ENCODE results near the gene OTOG. TPM values are rescaled to one million over a fixed set of nuclear protein-coding genes. Genes with fewer than 3 reads are reported as not detected.

Gene OTOG
- total RNA-seq, 2 donors from 2014 or later: not detected

DNA sequence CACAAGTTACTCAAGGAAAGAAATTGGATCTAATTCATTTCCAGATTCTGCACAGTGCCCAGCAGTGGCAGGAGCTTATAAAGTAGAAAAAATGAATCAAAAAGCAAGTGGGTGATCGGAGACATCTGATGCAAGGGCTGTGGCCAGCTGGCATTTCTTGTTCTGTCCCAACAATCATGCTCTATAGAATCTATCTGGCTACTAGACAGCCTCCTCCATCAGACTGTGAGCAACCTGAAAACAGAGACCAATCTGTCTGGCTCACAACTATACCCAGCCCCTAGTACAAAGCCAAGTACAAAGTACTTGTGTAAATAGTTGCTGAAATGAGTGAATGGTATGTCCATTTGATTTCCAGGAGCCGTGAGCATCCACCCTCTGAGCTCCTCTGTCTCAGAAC lies 14.3 kb upstream of the OTOG start:
- intact Hi-C loops (cut with DNase I): no loop called here
- no peak for DNase-seq (ENCODE audit: low spot score)

DNA sequence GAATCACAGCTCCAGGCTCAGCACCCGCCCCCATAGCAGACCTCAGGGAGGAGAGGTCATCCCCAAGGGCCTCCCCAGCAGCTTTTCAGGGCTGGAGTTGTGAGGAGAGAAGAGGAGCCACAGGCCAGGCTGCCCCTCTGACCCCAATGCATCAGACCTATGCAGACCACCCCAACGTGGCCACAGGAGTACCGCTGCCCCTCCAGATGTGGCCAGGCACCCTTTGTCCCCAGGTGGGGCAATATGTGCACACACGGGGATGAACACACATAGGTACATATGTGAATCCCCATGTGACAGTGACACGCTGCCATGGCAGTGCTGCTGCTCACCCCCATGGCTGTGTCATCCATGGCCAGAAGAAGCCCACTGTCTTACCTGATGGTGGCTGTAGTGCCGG lies 13.7 kb upstream of the OTOG start:
- DNase-seq (ENCODE audit: low spot score): no peak
- intact Hi-C loops (cut with DNase I): no loop called here

DNA sequence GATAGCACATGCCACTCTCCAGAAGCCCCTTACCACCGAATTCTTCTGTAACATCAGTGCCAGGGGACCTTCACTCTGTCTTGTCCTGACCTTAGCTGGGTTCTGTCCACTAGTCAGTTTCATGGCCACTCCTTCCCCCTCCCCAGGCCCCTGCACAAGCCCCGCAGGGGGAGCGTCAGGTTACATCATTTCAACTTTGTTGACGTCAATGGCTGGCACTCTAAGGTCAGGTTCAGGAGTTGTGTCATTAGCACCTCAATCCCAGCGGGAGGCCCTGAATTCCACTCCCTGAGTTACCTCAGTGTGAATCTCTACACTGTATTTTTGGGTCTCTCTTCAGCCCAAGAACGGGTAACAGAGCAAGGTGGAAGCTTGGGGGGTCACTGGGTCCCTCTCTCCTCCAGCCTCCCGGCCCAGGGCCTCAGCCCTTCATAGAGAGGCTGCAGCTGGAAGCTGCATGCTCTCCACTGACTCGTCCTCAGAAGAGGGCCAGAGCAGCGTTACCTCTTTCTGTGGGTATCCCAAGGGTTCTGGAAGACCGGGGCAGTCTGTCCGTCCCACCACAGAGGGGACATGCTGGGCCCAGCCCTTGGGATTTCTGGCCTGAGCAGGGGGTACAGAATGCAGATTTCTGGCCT lies 13.2 kb upstream of the OTOG start:
- DNase-seq (ENCODE audit: low spot score): no peak
- intact Hi-C loops (cut with DNase I): no loop called here

DNA sequence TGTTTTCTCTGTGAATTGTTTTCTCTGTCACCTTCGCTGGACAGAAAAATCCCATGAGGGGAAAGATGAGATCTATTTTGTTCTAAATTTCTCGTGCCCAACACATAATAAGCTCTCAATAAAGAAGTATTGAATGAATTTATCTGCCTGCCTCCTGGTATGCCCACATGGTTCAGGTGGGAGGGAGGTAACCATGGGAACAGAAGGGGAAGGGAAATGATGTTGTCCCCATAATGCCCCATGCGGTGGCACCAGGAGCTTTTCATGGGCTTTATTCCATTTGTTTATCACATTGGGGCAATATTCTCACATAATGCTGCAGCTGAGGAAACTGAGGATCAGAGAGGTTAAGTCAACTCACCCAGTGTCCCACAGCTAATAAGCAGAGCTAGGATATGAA lies 11.6 kb upstream of the OTOG start:
- no peak for DNase-seq (ENCODE audit: low spot score)
- intact Hi-C loops (cut with DNase I): no loop called here

DNA sequence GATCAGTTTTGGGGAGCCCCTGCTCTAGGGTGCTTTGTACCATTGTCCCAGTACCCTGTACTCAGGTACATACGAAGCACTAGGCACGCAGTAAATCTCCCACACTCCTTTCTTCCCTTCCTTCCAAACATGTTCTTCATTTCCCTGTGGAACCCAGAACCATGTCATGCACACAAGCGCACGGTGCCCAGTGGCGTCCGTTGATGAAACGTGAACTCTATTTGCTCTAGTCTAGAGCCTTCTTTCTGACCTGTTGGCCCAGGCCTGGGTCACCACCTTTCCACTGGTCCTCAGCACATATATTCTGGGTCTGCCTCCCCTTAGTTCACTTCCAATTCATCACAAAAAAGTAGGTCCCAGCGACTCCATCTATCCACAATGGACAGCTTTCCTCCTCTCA lies 9.8 kb upstream of the OTOG start:
- intact Hi-C loops (cut with DNase I): no loop called here
- peak; percentile 76 for DNase-seq (ENCODE audit: low spot score)

DNA sequence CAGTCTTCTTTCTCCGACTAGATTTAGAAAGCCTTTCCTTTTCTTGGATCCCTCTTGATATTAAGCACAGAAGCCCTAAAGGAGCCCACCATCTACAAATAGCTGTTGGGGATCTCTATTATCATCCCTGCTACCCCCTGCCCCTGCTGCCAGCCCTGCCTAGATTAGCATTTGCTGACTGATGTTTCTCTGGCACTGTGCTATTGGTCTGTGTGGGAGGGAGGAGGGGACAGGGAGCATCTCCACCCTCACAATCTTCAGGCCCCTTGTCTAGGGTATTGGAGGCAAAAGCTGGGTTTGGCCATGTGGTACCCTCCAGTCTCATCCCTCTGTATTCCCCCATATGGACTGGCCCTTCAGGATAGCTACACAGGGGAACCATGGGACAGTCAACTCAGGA lies 9.0 kb upstream of the OTOG start:
- peak; percentile 18 for DNase-seq (ENCODE audit: low spot score)
- intact Hi-C loops (cut with DNase I): no loop called here

DNA sequence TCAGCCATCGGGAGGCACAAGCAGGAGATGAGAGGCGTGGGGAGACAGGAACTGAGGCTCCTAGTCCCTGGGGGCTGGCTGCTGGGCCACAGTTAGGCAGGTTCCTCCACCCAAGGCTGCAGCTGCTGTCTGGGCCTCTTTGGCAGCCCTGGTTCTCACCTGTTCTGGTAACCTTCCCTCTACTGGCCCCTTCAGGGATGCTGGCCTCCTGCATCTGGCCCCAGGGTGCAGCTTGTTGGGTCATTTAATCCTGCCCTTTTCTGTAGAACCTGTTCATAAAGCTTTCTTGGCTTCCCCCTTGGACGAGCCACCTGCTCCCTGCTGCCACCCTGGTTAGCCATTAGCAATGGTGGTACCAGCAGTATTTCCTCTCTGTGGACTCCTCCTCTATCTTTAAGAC lies 8.3 kb upstream of the OTOG start:
- DNase-seq (ENCODE audit: low spot score): peak; percentile 67
- intact Hi-C loops (cut with DNase I): no loop called here

DNA sequence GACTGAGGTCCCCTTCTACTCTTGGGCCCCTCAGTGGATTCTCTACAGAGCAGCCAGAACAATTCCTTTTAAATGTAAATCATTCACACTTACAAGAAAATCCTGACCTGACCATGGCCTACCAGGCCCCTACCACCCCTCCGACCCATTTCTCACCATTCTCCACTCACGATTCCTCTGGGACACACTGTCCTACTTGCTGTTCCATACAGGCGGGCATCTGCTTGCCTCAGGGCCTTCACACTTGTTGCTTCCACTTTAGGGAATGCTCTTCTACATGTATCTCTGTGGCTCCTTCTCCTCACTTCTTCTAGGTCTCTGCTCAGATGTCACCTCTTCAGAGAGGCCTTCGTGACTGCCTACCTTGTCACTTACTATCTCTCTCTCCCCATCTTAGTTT lies 6.3 kb upstream of the OTOG start:
- DNase-seq (ENCODE audit: low spot score): peak; percentile 29
- intact Hi-C loops (cut with DNase I): no loop called here

DNA sequence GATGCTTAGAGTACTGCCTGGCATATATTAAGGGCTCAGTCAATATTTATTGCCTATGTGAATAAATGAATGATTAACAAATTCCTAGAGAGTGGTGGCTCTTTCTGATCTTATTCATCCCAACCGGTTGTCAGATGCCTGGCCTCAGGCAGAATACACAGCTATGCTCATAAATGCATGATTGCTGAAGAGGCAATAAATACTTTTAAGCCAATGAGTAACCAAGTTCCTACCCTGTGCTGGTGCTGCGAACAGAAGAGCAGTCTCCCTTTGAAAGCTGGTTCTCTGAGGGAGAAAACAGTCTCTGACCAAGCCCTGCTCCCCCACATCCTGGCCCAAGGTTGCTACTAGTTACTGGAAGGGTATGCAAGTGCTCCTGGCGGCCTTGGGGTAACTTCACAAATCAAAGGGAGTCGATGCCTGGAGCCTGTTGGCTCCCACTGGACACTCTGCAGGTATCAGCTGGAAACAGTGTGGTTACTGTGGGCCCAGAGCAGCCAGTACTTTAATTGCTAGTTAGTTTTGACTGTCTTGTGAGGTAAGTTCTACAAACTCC lies 5.7 kb upstream of the OTOG start:
- DNase-seq (ENCODE audit: low spot score): peak; percentile 23
- intact Hi-C loops (cut with DNase I): no loop called here

DNA sequence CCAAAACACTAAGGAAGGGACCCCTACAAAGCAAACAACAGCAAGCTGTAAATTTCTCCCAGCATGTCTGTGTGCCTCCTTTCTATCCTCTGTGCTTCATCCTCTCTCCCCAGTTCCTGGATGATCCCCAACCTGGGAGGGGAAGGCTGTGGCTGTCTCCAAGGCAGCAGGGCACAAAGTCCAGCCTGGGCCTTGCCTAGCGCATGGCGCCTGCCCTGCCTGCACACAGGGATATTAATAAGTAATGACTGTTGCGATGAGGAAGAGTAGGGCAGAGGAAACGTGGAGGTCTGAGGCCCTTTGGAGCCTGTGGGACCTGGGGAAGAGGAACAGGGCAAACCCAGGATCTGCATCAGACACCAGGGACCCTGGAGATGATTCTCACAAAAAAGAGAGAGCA lies 4.8 kb upstream of the OTOG start:
- peak; percentile 61 for DNase-seq (ENCODE audit: low spot score)
- intact Hi-C loops (cut with DNase I): no loop called here

DNA sequence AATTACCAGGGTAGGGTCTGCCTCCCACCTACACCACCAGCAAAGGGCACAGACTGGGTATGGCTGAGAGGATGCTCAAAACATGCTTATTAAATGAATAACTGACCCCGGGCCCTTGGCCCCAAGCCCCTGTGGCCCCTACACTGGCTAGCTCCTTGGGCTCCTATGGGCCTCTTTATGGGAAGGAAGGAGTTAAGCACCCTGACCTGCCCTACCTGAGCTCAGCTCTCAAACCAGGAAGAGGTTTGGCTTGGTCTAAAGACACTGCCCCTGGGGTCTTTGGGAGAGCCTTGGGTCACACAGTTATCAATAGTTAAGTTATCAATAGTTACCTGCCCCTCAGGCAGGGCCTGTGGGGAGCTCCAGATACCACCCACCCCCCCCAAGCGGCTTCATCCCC lies 4.0 kb upstream of the OTOG start:
- DNase-seq (ENCODE audit: low spot score): peak; percentile 34
- intact Hi-C loops (cut with DNase I): no loop called here

DNA sequence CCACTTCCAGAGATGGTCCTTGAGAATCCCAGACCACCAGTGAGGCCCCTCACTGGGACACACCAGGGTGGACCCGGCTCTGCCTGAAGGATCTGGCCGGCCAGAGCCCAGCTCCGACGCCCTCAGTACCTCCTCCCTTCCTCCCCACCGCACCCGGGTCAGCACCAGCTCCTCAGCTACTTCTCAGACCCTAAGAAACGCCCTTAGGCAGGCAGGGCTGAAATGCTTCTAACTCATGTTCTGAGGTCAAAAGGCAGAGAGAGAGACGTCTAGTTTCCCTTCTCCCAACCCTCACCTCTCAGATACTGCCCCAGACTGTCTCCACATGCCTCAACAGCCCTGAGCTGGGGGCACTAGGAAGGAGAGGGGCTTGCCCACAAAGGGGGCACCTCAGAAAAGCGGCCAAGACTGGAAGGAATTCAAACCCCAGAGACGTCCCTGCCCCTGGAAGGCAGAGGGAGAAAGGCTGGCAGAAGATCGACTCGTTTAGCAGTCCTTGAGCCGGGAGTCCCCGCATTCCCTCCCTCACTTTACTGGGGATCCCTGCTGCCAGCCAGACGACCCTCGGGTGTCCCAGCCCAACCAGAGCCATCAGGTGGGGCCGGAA lies 3.4 kb upstream of the OTOG start:
- peak; percentile 62 for DNase-seq (ENCODE audit: low spot score)
- intact Hi-C loops (cut with DNase I): no loop called here

DNA sequence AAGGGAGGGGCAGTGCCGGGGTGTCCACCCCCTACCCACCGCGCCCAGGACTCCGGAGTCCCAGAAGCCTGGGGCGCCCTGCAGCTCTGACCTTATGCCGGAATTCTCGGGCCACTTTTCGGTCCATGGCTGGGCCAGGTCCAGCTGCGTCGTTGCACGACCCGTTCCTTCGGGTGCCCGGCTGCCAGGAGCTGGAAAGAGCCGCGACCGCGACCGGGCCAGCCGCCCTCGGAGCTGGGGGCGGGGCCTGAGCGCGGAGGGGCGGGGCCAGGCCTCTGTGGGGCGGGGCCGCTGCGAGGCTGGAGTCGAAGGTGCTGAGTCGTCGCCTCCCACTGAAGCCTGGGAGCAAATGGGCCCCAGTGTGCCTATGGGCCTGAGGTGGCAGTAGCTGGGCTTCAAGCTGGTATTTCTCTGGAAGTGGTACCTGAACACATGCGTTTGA lies 2.9 kb upstream of the OTOG start, which contains the start of gene USH1C:
Gene USH1C, minus strand, starts transcription at position 236 of the 442 bp plus-strand sequence. Its CDS starts 109 bp downstream, at position 127.
- intact Hi-C loops (cut with DNase I): no loop called here
- DNase-seq (ENCODE audit: low spot score): peak; percentile 81

DNA sequence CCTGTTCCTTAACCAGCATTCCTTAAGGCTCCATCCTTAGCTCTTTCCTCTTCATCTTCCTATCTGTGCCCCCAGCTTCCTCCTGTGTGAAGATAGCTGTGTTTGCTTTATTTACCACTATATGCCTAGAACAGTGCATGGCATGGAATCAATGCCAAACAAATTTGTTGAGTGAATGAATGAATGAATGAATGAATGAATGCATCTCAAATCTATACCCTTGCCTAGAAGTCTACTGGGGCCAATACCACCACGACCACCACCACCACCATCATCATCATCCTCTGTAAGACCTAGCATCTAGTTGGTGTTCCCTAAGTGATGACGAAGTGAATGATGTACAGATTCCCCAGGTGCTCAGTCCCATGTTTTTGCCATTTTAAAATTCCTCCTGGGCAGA lies 819 bp upstream of the OTOG start:
- DNase-seq (ENCODE audit: low spot score): no peak
- intact Hi-C loops (cut with DNase I): no loop called here

DNA sequence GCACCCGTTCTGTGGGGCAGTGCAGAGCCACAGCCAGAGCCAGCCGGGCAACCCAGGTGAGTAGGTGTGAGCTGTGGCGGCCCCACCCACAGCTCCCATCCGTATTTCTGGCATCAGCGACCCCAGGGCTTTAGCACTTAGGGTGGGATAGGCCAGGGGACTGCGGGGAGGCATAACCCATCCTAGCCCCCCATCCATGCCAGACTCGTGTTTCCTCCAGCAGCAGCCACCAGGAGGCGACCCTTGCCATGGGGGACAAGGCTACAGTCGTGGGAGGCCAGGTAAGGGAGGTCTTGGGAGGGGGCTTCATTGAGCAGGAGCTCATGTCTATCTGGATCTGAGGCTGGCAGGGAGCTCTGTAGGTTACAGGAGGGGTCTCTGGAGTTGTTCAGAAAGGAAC lies 873 bp downstream of the OTOG start:
- no peak for DNase-seq (ENCODE audit: low spot score)
- intact Hi-C loops (cut with DNase I): no loop called here

DNA sequence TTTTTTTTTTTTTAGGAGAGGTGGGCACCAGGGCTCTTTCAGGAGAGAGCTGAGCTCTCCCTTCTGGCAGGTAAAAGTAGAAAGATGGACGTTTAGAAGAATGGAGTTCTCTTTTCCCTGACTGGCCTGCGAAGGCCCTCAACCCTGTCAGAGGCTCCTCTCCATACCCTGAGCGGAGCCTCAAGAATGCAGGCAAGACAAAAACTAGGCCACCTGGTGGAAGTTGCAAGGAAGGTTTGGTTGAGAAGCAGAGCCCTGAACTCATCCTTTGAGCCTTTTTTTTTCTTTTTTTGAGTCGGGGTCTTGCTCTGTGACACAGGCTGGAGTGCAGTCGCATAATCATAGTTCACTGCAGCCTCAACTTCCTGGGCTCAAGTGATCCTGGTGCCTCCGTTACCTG lies 1.4 kb downstream of the OTOG start:
- intact Hi-C loops (cut with DNase I): no loop called here
- DNase-seq (ENCODE audit: low spot score): no peak

DNA sequence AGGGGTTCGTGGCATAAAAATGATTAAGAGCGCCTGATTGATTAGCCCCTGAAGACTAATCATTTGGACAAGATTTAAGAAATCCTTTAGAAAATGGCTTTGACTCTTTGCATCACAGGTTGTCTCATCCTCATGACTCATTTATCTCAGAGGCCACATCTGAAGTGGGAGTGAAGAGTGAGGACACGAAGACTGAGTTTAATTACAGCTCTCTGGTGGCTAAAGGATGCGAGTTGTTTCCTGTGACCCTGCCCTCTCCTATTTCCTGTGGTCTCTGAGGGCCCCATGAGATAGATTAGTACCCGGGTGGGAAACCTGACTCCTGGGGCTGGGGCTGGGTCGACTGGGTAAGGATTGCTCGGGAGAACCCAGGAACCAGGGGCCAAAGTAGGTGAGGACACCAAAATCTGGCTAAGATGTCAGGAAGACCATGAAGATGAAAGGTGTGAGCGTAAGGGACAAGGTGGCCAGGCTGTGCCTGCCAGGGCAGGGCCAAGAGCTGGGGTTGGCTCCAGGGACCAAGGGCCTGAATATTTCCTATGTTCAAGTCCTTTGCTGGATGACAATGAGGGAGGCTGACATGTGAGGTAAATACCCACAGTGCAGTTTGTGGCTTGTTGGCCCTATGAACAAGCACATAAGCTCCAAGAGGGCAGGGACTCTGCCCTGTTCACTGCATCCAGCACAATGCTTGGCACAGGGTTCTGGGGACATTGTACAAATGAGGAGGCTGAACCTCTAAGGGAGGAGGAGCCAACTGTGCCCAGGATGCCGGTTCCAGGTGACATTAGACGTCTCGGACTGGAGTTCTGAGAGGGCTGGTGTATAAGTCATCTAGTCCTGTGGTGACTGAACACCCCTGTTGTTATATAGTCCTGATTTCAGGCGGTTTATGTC lies 3.6 kb downstream of the OTOG start:
- intact Hi-C loops (cut with DNase I): no loop called here
- no peak for DNase-seq (ENCODE audit: low spot score)

DNA sequence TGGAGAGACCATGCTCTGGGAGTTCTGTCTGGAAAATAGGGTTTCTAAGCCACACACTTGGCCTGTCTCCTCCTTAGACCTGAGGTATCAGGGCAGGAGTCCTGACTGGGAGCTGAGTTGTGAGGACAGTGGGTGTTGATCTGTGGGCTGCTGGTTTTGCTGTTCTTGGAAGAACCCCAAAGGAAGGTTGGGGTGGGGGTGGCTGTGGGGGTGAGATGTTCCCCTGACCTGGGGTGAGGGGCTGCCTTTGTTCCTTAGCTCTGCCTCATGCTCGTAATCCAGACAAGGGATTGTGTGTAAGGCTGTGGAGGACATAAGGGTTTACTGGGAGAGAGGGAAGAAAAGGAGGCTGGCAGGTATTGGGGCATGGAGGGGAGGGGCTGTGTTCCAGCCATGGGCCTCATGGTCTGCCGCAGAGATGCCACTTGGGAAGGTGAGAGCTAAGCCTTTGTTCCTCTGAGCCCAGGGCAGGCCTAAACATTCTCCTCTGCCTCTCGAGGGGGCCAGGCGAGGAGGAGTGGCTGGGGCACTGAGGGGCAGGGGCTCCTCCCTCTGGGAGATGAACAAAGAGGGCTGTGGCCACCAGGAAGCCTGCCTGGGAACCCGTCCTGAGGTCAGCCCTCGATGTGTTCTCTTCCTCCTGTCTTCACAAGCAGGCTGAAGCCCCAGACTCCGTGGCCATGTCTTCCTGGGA lies 4.4 kb downstream of the OTOG start:
- peak; percentile 78 for DNase-seq (ENCODE audit: low spot score)
- intact Hi-C loops (cut with DNase I): no loop called here

DNA sequence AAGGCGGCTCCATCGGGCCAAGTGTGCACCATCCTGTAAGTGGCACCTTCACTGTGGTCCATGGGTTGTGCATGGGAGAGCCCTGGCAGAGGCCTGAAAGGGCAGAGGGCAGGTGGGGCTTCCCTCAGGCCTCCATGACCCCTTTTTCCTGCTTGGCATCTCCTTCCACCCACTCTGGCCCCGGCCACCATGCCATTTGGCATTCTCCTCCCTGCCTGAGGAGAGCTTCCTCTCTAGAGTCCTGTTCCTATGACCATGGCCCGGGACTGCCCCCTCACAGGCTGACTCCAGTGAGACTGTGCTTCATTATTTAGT lies 4.9 kb downstream of the OTOG start:
- intact Hi-C loops (cut with DNase I): no loop called here
- DNase-seq (ENCODE audit: low spot score): peak; percentile 66

All from posterior vena cava (tissue), 2 donors.